ENCODE data around the gene CKB.
"Not testable (repeated sequence)": the region's sequence is repeated elsewhere in the genome, so short reads cannot be mapped to it uniquely, and the experiment has no call there.

CKB gene

DNA sequence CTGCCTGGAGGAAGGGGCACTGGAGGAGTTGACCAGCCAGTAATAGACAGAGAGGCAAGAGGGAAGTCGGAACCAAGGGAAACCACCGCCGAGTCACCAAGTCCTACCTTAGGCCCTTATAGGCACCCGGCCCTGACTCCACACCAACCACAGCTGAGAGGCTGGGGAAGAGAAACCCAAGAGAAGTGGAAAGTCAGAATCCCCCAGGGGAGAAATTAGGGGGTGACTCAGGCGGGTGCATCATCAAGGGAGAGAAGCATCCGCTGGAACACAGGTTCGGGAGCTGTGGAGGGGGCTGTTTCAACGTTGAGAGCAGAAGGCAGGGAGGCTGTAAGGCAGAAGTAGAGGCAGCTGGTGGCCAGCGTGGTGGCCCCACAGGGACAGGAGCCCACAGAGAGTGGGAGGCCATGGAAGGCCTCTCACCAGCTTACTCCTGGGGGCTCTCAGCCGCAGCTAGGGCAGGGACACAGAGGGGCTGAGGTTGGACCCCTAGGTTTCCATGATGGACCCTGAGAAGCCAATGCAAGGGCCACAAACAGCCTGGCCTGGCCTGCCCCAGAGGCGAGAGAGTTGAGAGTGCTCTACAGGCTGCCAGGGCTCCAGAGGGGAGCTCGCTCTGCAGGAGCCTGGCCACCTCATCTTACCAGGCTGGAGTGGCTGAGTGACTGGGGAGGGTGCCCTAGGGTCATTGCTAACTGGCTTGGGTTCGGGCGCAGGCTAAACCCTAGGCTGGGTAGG, 4.9 kb upstream of the CKB start:
- Mint-ChIP-seq H3K27me3 (no peaks in the 10 kb centered on the region), H3K27ac (peak overlapping the region; percentile 84), H3K9me3 (no peaks in the 10 kb centered on the region), H3K4me3 (peak overlapping the region; percentile 98), H3K4me1 (peaks cover 69% of the 10 kb centered on the region), H3K36me3 (peaks cover 10% of the 10 kb centered on the region)
- peak; percentile 95 for ATAC-seq

GRCh38 chr14:103526914-103527248, 4.3 kb upstream of the CKB start:
- H3K27ac Mint-ChIP-seq = peak overlapping the region; percentile 84
- H3K4me3 Mint-ChIP-seq = peak overlapping the region; percentile 98
- no peak for ATAC-seq
- peaks cover 10% of the 10 kb centered on the region for H3K36me3 Mint-ChIP-seq
- peaks cover 67% of the 10 kb centered on the region for H3K4me1 Mint-ChIP-seq
- H3K9me3 Mint-ChIP-seq = no peaks in the 10 kb centered on the region
- H3K27me3 Mint-ChIP-seq = no peaks in the 10 kb centered on the region

DNA sequence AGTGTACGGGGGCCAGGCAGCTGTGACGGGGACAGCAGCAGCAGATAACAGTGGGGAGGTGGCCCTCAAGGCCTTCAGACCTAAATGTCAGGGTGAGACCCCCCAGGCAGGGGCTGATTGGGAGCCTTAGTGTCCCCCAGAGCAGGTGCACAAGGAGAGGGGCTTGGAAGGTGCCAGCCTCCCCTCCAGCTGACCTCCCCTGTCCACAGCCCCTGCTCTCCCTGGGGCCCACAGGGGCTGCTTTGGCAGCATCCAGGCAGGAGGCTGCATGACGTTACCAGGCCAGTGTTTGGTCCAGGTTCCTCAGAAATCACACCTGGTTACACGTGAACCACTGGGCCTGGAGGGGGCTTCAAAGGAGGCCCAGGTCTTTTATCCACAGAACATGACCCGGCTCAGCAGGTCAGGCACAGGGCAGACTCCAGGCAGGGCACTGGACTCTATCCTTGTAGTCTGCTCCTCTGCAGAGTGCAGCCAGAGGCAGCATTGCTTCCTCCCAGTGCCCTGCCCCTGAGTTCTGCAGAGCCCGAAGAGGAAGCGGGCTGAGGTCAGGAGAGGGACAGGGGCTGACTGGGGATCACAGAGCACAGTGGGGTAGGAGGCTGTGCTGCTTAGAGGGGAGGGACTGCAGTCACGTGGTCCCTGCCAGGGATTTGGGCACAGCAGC, 3.8 kb upstream of the CKB start:
- ATAC-seq = no peak
- no peak overlapping the region for H3K4me3 Mint-ChIP-seq

GRCh38 chr14:103525430-103526246, 3.0 kb upstream of the CKB start:
- Mint-ChIP-seq H3K4me1 (peaks cover 56% of the 10 kb centered on the region), H3K27ac (peak overlapping the region; percentile 84)
- H3K9me3 Mint-ChIP-seq, ATAC-seq, H3K4me3 Mint-ChIP-seq, H3K36me3 Mint-ChIP-seq, H3K27me3 Mint-ChIP-seq: not testable (repeated sequence)

More for the DNA sequence above, 3.8 kb upstream of the CKB start:
- H3K27ac Mint-ChIP-seq = peak overlapping the region; percentile 84
- H3K36me3 Mint-ChIP-seq = peaks cover 6% of the 10 kb centered on the region
- H3K27me3 Mint-ChIP-seq = no peaks in the 10 kb centered on the region
- peaks cover 62% of the 10 kb centered on the region for H3K4me1 Mint-ChIP-seq
- no peaks in the 10 kb centered on the region for H3K9me3 Mint-ChIP-seq

DNA sequence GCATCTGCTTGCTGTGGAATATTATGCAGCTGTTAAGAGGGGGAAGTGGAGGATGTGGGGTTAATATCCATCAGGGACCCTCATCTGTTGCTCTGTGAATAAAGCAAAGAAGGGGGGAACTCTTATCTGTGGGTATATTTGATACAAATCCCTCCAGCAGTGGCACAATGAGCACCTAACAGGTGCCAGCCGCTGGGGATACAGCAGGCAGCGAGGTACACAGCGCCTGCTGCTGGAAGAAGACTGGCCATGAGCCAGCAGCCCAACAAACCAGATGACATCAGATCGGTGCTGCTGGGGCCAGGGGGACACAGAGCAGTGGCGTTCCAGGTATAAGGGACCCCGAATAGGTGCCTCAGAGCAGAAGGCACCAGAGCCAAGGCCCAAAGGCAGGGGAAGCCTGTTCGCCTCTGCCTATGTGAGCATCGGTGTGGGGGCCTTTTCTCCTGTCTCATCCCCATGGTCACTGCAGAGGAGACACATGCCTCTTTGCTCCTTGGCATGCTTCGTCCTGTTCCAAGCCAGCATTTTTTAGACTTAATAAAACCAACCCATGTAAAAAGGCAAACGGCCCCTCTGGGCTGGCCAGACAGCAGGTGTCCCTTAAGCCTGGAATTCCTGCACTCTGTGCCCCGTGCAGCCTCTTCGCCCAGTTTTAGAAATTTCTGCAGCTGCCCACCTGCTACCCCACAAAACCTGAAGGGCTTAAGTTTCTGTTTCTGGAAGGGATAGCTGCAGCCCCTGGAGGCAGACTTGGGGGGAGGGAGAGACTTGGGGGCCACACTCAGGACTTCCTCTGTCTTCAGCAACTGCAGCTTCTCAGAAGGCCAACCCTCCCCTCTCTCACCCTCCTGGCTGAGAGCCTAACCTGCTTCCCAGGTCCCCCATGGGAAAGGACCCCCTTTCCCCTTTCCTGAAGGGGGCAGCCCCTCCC, 1.6 kb upstream of the CKB start:
- Mint-ChIP-seq H3K36me3 (no peaks in the 10 kb centered on the region), H3K9me3 (no peaks in the 10 kb centered on the region), H3K27ac (no peak overlapping the region), H3K27me3 (peaks cover 11% of the 10 kb centered on the region), H3K4me3 (no peak overlapping the region), H3K4me1 (peaks cover 56% of the 10 kb centered on the region)
- no peak for ATAC-seq

- no peaks in the 10 kb centered on the region for H3K36me3 Mint-ChIP-seq
- ATAC-seq = no peak
- peaks cover 58% of the 10 kb centered on the region for H3K4me1 Mint-ChIP-seq
- H3K9me3 Mint-ChIP-seq = no peaks in the 10 kb centered on the region
- no peak overlapping the region for H3K27ac Mint-ChIP-seq
- H3K4me3 Mint-ChIP-seq = no peak overlapping the region
- peaks cover 18% of the 10 kb centered on the region for H3K27me3 Mint-ChIP-seq
These were observed 935 bp upstream of the CKB start for GRCh38 chr14:103523575-103523954.

DNA sequence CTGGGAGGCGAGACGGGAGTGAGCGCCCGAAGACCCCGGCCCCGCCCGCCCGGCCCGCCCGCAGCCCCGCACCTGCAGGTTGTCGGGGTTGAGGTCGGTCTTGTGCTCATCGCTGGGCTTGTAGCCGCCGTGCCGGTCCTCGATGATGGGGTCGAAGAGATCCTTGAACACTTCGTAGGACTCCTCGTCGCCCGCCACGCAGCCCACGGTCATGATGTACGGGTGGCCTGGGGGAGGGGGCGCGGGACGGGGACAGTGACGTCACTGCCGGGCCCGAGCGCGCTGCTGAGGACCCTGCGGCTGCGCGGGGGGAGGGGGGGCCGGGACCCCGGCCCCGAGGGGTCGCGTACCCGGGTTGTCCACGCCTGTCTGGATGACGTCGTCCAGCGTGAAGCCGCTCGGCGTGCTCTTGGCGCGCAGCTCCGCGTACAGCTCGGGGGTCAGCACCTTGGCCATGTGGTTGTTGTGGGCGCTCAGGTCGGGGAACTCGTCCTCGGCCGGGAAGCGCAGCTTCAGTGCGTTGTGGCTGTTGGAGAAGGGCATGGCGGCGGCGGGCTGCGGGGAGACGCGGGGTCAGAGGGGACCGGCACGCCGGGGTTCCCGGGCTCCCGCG, 573 bp downstream of the CKB start:
- H3K36me3 Mint-ChIP-seq = no peaks in the 10 kb centered on the region
- no peak overlapping the region for H3K27ac Mint-ChIP-seq
- H3K4me1 Mint-ChIP-seq = peaks cover 43% of the 10 kb centered on the region
- peak overlapping the region; percentile 34 for H3K4me3 Mint-ChIP-seq
- no peak for ATAC-seq
- peaks cover 19% of the 10 kb centered on the region for H3K27me3 Mint-ChIP-seq
- no peaks in the 10 kb centered on the region for H3K9me3 Mint-ChIP-seq

- Mint-ChIP-seq H3K27me3 (peaks cover 19% of the 10 kb centered on the region), H3K4me1 (peaks cover 38% of the 10 kb centered on the region), H3K4me3 (peak overlapping the region; percentile 26), H3K27ac (no peak overlapping the region), H3K36me3 (no peaks in the 10 kb centered on the region), H3K9me3 (no peaks in the 10 kb centered on the region)
- no peak for ATAC-seq
These were observed 1.1 kb downstream of the CKB start for GRCh38 chr14:103521438-103521950.

DNA sequence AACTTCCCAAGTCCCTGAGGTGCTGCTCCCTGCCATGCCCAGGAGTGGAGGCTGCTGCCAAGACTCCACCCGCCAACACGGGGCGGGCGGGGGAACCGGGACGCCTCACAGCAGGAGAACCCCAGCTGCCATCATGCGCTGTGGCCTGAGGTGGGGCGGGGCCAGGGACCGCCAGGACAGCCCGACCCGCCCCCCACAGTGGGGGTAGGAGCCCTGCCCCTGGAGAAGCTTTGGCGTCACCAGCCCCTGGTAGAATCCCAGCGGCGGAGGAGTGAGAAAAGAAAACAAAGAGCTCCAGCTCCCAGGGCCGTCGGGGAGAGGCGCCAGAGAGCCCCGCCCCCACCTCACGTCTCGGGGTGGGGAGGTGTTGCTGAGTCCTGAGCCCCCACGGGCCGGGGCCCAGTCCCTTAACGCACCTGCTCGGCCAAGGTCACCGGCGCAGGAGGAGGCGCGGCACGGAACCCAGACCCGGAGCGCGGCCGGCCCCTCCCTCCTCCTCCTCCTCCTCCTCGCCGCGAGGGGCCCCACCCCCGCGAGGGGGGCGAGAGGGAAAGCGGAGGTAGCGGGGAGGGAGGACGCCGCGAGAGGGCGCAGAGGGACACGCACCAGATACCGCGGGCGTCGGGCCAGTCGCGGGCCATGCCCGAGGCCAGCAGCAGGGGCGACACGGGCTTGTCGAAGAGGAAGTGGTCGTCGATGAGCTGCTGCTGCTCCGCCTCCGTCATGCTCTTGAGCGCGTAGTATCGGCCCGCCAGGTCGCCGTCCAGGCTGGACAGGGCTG, 1.8 kb downstream of the CKB start:
- Mint-ChIP-seq H3K4me1 (peaks cover 31% of the 10 kb centered on the region), H3K36me3 (no peaks in the 10 kb centered on the region), H3K27ac (no peak overlapping the region), H3K4me3 (peak overlapping the region; percentile 39), H3K27me3 (peaks cover 19% of the 10 kb centered on the region), H3K9me3 (no peaks in the 10 kb centered on the region)
- peak; percentile 50 for ATAC-seq

- no peaks in the 10 kb centered on the region for H3K9me3 Mint-ChIP-seq
- peaks cover 19% of the 10 kb centered on the region for H3K27me3 Mint-ChIP-seq
- peak overlapping the region; percentile 25 for H3K4me3 Mint-ChIP-seq
- peak; percentile 52 for ATAC-seq
- H3K4me1 Mint-ChIP-seq = peaks cover 25% of the 10 kb centered on the region
- no peaks in the 10 kb centered on the region for H3K36me3 Mint-ChIP-seq
- no peak overlapping the region for H3K27ac Mint-ChIP-seq
These were observed 2.4 kb downstream of the CKB start for GRCh38 chr14:103520269-103520656.

DNA sequence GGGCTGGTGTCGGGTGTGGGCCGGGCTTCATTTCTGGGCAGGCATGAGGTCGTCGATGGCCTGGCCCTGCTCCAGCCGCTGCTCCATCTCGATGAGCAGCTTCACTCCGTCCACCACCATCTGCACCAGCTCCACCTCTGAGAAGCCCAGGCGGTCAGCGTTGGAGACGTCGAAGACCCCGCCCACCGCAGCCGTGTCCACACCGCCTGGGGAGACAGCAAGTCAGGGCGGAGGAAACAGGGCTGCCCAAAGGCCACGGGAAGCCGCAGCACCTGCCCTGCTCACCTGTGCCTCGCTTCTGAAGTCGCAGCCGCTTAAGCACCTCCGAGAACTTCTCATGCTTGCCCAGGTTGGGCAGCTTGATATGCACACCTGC, 2.8 kb downstream of the CKB start:
- no peak for ATAC-seq
- Mint-ChIP-seq H3K4me3 (peak overlapping the region; percentile 25), H3K36me3 (no peaks in the 10 kb centered on the region), H3K27ac (no peak overlapping the region), H3K9me3 (no peaks in the 10 kb centered on the region), H3K27me3 (peaks cover 19% of the 10 kb centered on the region), H3K4me1 (peaks cover 21% of the 10 kb centered on the region)

- ATAC-seq = no peak
- no peaks in the 10 kb centered on the region for H3K36me3 Mint-ChIP-seq
These were observed 3.4 kb downstream of the CKB start for GRCh38 chr14:103519043-103519836.

GRCh38 chr14:103518422-103519042, 4.1 kb downstream of the CKB start:
- no peaks in the 10 kb centered on the region for H3K9me3 Mint-ChIP-seq
- H3K4me1 Mint-ChIP-seq = peaks cover 21% of the 10 kb centered on the region
- H3K27ac Mint-ChIP-seq = no peak overlapping the region
- peaks cover 19% of the 10 kb centered on the region for H3K27me3 Mint-ChIP-seq
- ATAC-seq = peak; percentile 42
- H3K36me3 Mint-ChIP-seq = no peaks in the 10 kb centered on the region
- H3K4me3 Mint-ChIP-seq = no peak overlapping the region

More at GRCh38 chr14:103519043-103519836, 3.4 kb downstream of the CKB start:
- Mint-ChIP-seq H3K4me1 (peaks cover 21% of the 10 kb centered on the region), H3K27me3 (peaks cover 19% of the 10 kb centered on the region), H3K4me3 (peak overlapping the region; percentile 4), H3K27ac (no peak overlapping the region), H3K9me3 (no peaks in the 10 kb centered on the region)

All from stimulated activated memory B cell treated with anti-CD40 and anti-IgM and Interleukin-4, amounts not matched to agents 10 μg/mL and 1 μg/mL and 100 μg/mL, for 72 hours (primary cell).